ENCODE results near the gene MPP2. TPM values are rescaled to one million over a fixed set of nuclear protein-coding genes. Genes with fewer than 3 reads are reported as not detected.
"Not testable (repeated sequence)": the region's sequence is repeated elsewhere in the genome, so short reads cannot be mapped to it uniquely, and the experiment has no call there.

MPP2 gene
- total RNA-seq, 2 donors from 2014 or later: 11.9 to 15.6 TPM

- no peak for TF ChIP-seq CTCF (IDR thresholded peaks at IDR 0.05)
- DNase-seq (ENCODE audit: low spot score): no peak
- H3K4me3 ChIP-seq: no peak overlapping the region
- no peaks in the 10 kb centered on the region for H3K36me3 ChIP-seq
- H3K4me1 ChIP-seq: peaks cover 0 to 16% of the 10 kb centered on the region in 2 donors
- no peaks in the 10 kb centered on the region for H3K9me3 ChIP-seq
- H3K27me3 ChIP-seq: no peaks in the 10 kb centered on the region
- no peak overlapping the region for H3K27ac ChIP-seq
Measured at GRCh38 chr17:43897831-43898230, 9.5 kb downstream of the MPP2 start.

- not testable (repeated sequence) for H3K4me1 ChIP-seq; H3K27ac ChIP-seq; H3K36me3 ChIP-seq; DNase-seq (ENCODE audit: low spot score); H3K4me3 ChIP-seq; H3K9me3 ChIP-seq; H3K27me3 ChIP-seq
Measured at GRCh38 chr17:43894494-43894893, 12.8 kb downstream of the MPP2 start.

GRCh38 chr17:43892647-43892952 lies 14.7 kb downstream of the MPP2 start:
- no peak for TF ChIP-seq CTCF (IDR thresholded peaks at IDR 0.05)
- Histone ChIP-seq H3K36me3 (no peaks in the 10 kb centered on the region), H3K4me1 (no peaks in the 10 kb centered on the region), H3K27ac (no peak overlapping the region), H3K9me3 (no peaks in the 10 kb centered on the region), H3K4me3 (no peak overlapping the region), H3K27me3 (no peaks in the 10 kb centered on the region)
- no peak for DNase-seq (ENCODE audit: low spot score)

GRCh38 chr17:43891851-43892646 lies 15.3 kb downstream of the MPP2 start:
- TF ChIP-seq CTCF (IDR thresholded peaks at IDR 0.05): no peak
- no peaks in the 10 kb centered on the region for H3K9me3 ChIP-seq
- H3K4me3 ChIP-seq: no peak overlapping the region
- DNase-seq (ENCODE audit: low spot score): no peak
- H3K27me3 ChIP-seq: no peaks in the 10 kb centered on the region
- no peaks in the 10 kb centered on the region for H3K4me1 ChIP-seq
- H3K27ac ChIP-seq: no peak overlapping the region
- no peaks in the 10 kb centered on the region for H3K36me3 ChIP-seq

- no peak overlapping the region for H3K4me3 ChIP-seq
- DNase-seq (ENCODE audit: low spot score): no peak
- H3K27ac ChIP-seq: no peak overlapping the region
- no peaks in the 10 kb centered on the region for H3K36me3 ChIP-seq
- no peak for TF ChIP-seq CTCF (IDR thresholded peaks at IDR 0.05)
- H3K27me3 ChIP-seq: no peaks in the 10 kb centered on the region
- no peaks in the 10 kb centered on the region for H3K9me3 ChIP-seq
- H3K4me1 ChIP-seq: no peaks in the 10 kb centered on the region
Measured at GRCh38 chr17:43890240-43890639, 17.1 kb downstream of the MPP2 start.

GRCh38 chr17:43888548-43888947 lies 18.8 kb downstream of the MPP2 start:
- no peaks in the 10 kb centered on the region for H3K4me1 ChIP-seq
- TF ChIP-seq CTCF (IDR thresholded peaks at IDR 0.05): no peak
- DNase-seq (ENCODE audit: low spot score): no peak

More at GRCh38 chr17:43888548-43888947, 18.8 kb downstream of the MPP2 start:
- Histone ChIP-seq H3K4me3 (no peak overlapping the region), H3K27ac (no peak overlapping the region), H3K36me3 (no peaks in the 10 kb centered on the region), H3K9me3 (no peaks in the 10 kb centered on the region), H3K27me3 (no peaks in the 10 kb centered on the region)

All from right atrium auricular region (tissue), 2 donors.